ENCODE results near the gene FBLN1. TPM values are rescaled to one million over a fixed set of nuclear protein-coding genes. Genes with fewer than 3 reads are reported as not detected.

FBLN1 gene
- total and polyA plus RNA-seq, 2 of the 13 experiments (the other 11 are each of a cell fraction or from before 2014, with no cell fraction given): 37.3 to 103 TPM

DNA sequence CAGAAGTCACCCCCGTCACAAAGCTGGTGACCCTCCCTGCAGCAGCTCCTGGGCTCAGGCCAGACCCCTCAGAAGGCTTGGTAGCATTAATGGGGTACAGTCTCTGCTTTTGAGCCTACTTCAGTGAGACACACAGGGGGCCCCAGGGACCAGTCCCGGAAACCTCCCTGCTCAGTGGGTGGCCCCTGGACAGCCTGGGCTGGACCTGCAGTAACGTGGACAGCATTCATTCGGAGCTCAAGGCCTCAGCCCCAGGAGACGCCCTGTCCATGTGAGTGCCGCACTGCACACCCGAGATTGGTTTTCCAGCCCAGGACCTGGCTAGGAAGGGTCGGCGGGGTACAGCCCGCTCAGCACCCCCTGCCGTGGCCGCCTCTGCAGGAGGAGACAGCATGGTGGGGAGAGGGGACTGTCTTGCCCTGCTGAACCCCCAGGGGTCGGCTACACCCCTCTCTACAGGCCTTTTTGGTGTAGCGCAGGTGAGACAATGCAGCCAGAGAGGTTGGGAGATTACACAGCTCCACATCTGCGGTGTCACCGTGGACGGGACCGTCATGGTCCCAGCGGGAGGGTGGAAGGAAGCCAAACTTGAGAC lies 83.4 kb downstream of the FBLN1 start (continued):
- TF ChIP-seq HOXA7 (CRISPR knock-in tag; IDR thresholded peaks at IDR 0.05) (no peak), MIXL1 (CRISPR knock-in tag; IDR thresholded peaks at IDR 0.05) (no peak), HNF1A (IDR thresholded peaks at IDR 0.05; ENCODE audit: low read depth) (no peak), HNF1A (CRISPR knock-in tag; IDR thresholded peaks at IDR 0.05; ENCODE audit: borderline replicate concordance) (no peak), SP140L (CRISPR knock-in tag; IDR thresholded peaks at IDR 0.05; ENCODE audit: borderline replicate concordance) (no peak), ATF1 (CRISPR knock-in tag; IDR thresholded peaks at IDR 0.05) (no peak), KMT2B (CRISPR knock-in tag; IDR thresholded peaks at IDR 0.05) (no peak)
- TF ChIP-seq, protein P1, sequence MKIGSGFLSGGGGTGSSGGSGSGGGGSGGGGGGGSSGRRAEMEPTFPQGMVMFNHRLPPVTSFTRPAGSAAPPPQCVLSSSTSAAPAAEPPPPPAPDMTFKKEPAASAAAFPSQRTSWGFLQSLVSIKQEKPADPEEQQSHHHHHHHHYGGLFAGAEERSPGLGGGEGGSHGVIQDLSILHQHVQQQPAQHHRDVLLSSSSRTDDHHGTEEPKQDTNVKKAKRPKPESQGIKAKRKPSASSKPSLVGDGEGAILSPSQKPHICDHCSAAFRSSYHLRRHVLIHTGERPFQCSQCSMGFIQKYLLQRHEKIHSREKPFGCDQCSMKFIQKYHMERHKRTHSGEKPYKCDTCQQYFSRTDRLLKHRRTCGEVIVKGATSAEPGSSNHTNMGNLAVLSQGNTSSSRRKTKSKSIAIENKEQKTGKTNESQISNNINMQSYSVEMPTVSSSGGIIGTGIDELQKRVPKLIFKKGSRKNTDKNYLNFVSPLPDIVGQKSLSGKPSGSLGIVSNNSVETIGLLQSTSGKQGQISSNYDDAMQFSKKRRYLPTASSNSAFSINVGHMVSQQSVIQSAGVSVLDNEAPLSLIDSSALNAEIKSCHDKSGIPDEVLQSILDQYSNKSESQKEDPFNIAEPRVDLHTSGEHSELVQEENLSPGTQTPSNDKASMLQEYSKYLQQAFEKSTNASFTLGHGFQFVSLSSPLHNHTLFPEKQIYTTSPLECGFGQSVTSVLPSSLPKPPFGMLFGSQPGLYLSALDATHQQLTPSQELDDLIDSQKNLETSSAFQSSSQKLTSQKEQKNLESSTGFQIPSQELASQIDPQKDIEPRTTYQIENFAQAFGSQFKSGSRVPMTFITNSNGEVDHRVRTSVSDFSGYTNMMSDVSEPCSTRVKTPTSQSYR (CRISPR knock-in tag; IDR thresholded peaks at IDR 0.05; ENCODE audit: borderline replicate concordance): no peak
- TF ChIP-seq, protein P2, sequence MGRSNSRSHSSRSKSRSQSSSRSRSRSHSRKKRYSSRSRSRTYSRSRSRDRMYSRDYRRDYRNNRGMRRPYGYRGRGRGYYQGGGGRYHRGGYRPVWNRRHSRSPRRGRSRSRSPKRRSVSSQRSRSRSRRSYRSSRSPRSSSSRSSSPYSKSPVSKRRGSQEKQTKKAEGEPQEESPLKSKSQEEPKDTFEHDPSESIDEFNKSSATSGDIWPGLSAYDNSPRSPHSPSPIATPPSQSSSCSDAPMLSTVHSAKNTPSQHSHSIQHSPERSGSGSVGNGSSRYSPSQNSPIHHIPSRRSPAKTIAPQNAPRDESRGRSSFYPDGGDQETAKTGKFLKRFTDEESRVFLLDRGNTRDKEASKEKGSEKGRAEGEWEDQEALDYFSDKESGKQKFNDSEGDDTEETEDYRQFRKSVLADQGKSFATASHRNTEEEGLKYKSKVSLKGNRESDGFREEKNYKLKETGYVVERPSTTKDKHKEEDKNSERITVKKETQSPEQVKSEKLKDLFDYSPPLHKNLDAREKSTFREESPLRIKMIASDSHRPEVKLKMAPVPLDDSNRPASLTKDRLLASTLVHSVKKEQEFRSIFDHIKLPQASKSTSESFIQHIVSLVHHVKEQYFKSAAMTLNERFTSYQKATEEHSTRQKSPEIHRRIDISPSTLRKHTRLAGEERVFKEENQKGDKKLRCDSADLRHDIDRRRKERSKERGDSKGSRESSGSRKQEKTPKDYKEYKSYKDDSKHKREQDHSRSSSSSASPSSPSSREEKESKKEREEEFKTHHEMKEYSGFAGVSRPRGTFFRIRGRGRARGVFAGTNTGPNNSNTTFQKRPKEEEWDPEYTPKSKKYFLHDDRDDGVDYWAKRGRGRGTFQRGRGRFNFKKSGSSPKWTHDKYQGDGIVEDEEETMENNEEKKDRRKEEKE (IDR thresholded peaks at IDR 0.05): no peak

Data from HepG2 (cell line).